Lung (tissue), 12 donors: ENCODE measurements around the gene TPRA1. TPM values are rescaled to one million over a fixed set of nuclear protein-coding genes. Genes with fewer than 3 reads are reported as not detected.

Experiments used
- ATAC-seq: fragments of 200-7000 bp; cut with Tn5 transposase; one replicate; pipeline ENCODE4 v1.9.1; 2020; ENCODE audit warnings: moderate number of reproducible peaks; ENCODE audit not compliant: insufficient read depth, low FRiP score
- DNase-seq, 3 donors: peaks; one replicate each; pipeline ENCODE4 v3.0.0-alpha.2; 2013 to 2017
- H3K27ac ChIP-seq, 2 donors: one replicate each; pipeline ENCODE4 v1.5.1; 2013; ENCODE audit warnings: mild to moderate bottlenecking in 2 of 2, moderate library complexity in 2 of 2, control low read depth in 1 of 2, inconsistent platforms in 1 of 2, low read depth in 1 of 2, low read length in 1 of 2
- H3K27me3 ChIP-seq, 3 donors: one replicate each; pipeline ENCODE4 v1.5.1; 2013; ENCODE audit warnings: low read length in 2 of 3; ENCODE audit not compliant: control insufficient read depth in 3 of 3, insufficient read depth in 3 of 3
- H3K36me3 ChIP-seq, 4 donors: one replicate each; pipeline ENCODE4 v1.5.1; 2013; ENCODE audit warnings: low read length in 4 of 4, mild to moderate bottlenecking in 1 of 4, moderate library complexity in 1 of 4; ENCODE audit not compliant: control insufficient read depth in 4 of 4, insufficient read depth in 4 of 4
- H3K4me1 ChIP-seq, 5 donors: one replicate each; pipeline ENCODE4 v1.5.1; 2013; ENCODE audit warnings: low read length in 5 of 5, mild to moderate bottlenecking in 2 of 5, moderate library complexity in 1 of 5; ENCODE audit not compliant: control insufficient read depth in 5 of 5, insufficient read depth in 5 of 5
- H3K4me3 ChIP-seq: one replicate; pipeline ENCODE4 v1.5.1; 2013; ENCODE audit warnings: mild to moderate bottlenecking, control low read depth, moderate library complexity
- H3K9ac ChIP-seq, 2 donors: one replicate each; pipeline ENCODE4 v1.5.1; 2013; ENCODE audit warnings: low read length in 2 of 2, control low read depth in 1 of 2; ENCODE audit not compliant: insufficient read depth in 1 of 2
- H3K9me3 ChIP-seq, 4 donors: one replicate each; pipeline ENCODE4 v1.5.1; 2013; ENCODE audit warnings: low read length in 3 of 4, mild to moderate bottlenecking in 1 of 4, moderate library complexity in 1 of 4; ENCODE audit not compliant: control insufficient read depth in 4 of 4, insufficient read depth in 3 of 4
- whole genome bisulfite sequencing, 2 donors: extraction: QIAGEN DNeasy Blood & Tissue Kit; methylation state at CpG; one replicate each; pipeline ENCODE4 v1.1.7; 2013; 5-methylcytosine and 5-hydroxymethylcytosine counted together
- polyA plus RNA-seq, 2 donors: library from polyadenylated mRNA; stranded (reverse); fragments of 200-250 nt; gene quantifications; one replicate each; pipeline ENCODE4 v1.2.1, GENCODE V29; 2013
- total RNA-seq, 2 donors: library from RNA; depleted of rRNA in 1 of 2; stranded (reverse); fragments of >200 nt in 1 of 2; gene quantifications; one replicate each; pipeline ENCODE4 v1.2.1, GENCODE V29; 2014 to 2021
- TF ChIP-seq, protein P1 (sequence below): IDR thresholded peaks from 2 replicates; pipeline ENCODE4 v1.5.1; 2012; ENCODE audit warnings: mild to moderate bottlenecking; ENCODE audit errors: control extremely low read depth, extremely low read depth
- donor health status: control.
- donor health status: control.
- donor health status: Bipolar disorder and iron deficiency.
- donor health status: healthy.
- donor health status: DM: yes; HTN: yes; CAD: no.

TPRA1 gene
- total and polyA plus RNA-seq, 4 donors = 28.9 to 53.2 (median 38.0) TPM

- 73 to 77% methylated on average over 5 of the region's 5 CpGs for WGBS, 2 donors
- Histone ChIP-seq H3K27ac (no peak overlapping the region), H3K36me3 (no peaks in the 10 kb centered on the region), H3K4me1 (no peaks in the 10 kb centered on the region), H3K27me3 (no peaks in the 10 kb centered on the region), H3K9me3 (no peaks in the 10 kb centered on the region), H3K4me3 (no peak overlapping the region), H3K9ac (no peak overlapping the region)
- DNase-seq = no peak
- TF ChIP-seq, protein P1, sequence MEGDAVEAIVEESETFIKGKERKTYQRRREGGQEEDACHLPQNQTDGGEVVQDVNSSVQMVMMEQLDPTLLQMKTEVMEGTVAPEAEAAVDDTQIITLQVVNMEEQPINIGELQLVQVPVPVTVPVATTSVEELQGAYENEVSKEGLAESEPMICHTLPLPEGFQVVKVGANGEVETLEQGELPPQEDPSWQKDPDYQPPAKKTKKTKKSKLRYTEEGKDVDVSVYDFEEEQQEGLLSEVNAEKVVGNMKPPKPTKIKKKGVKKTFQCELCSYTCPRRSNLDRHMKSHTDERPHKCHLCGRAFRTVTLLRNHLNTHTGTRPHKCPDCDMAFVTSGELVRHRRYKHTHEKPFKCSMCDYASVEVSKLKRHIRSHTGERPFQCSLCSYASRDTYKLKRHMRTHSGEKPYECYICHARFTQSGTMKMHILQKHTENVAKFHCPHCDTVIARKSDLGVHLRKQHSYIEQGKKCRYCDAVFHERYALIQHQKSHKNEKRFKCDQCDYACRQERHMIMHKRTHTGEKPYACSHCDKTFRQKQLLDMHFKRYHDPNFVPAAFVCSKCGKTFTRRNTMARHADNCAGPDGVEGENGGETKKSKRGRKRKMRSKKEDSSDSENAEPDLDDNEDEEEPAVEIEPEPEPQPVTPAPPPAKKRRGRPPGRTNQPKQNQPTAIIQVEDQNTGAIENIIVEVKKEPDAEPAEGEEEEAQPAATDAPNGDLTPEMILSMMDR = no peak
- no peak for ATAC-seq
These were observed 52.0 kb downstream of the TPRA1 start for GRCh38 chr3:127538569-127538968.

- TF ChIP-seq, protein P1 = no peak
- Histone ChIP-seq H3K27me3 (no peaks in the 10 kb centered on the region), H3K9ac (no peak overlapping the region), H3K4me1 (no peaks in the 10 kb centered on the region), H3K36me3 (no peaks in the 10 kb centered on the region), H3K27ac (no peak overlapping the region), H3K4me3 (no peak overlapping the region), H3K9me3 (no peaks in the 10 kb centered on the region)
- ATAC-seq (no peak), DNase-seq (no peak)
- WGBS, 2 donors = 81 to 84% methylated on average over 22 of the region's 22 CpGs
These were observed 53.4 kb downstream of the TPRA1 start for GRCh38 chr3:127536830-127537812.

- no peak overlapping the region for H3K4me3 ChIP-seq
- DNase-seq (no peak), ATAC-seq (no peak)
- no peaks in the 10 kb centered on the region for H3K9me3 ChIP-seq
- no peak overlapping the region for H3K27ac ChIP-seq
- no peak overlapping the region for H3K9ac ChIP-seq
- no peaks in the 10 kb centered on the region for H3K4me1 ChIP-seq
- no peaks in the 10 kb centered on the region for H3K27me3 ChIP-seq
- TF ChIP-seq, protein P1 = no peak
- no peaks in the 10 kb centered on the region for H3K36me3 ChIP-seq
- 66 to 74% methylated on average over 18 of the region's 18 CpGs for WGBS, 2 donors
These were observed 54.4 kb downstream of the TPRA1 start for GRCh38 chr3:127535901-127536829.
